H1 (cell line): ENCODE results near the gene GDNF. TPM values are rescaled to one million over a fixed set of nuclear protein-coding genes. Genes with fewer than 3 reads are reported as not detected.

Experiments used
- CTCF ChIA-PET: fragments of 300-600 bp; sonication (Branson Sonifier 250); formaldehyde crosslinking; loops from one replicate; lab custom pipeline; 2021; ENCODE audit not compliant: partially characterized antibody; lab: Charles Lee
- POLR2A ChIA-PET: fragments of 300-600 bp; sonication (Branson Sonifier 250); formaldehyde crosslinking; loops from one replicate; lab custom pipeline; 2021; ENCODE audit warnings: inconsistent platforms; ENCODE audit not compliant: partially characterized antibody; lab: Charles Lee
- DNase-seq, 2 experiments: peaks; one replicate each; pipeline versions ENCODE4 v3.0.0 to v3.0.0-alpha.2; 2010 to 2022; ENCODE audit warnings: low spot score in 2 of 2, low read depth in 1 of 2, mixed read lengths in 1 of 2
- FAIRE-seq: peaks from 2 replicates; lab custom pipeline; 2011; peaks lifted over from hg19 to GRCh38; lab: Jason Lieb, UNC
- H2AFZ ChIP-seq: 2 replicates; pipeline ENCODE4 v1.8.1; 2012; ENCODE audit warnings: low read length, inconsistent platforms
- H2AK5ac ChIP-seq: 2 replicates; pipeline ENCODE4 v1.6.1; 2013; ENCODE audit warnings: low read depth, low read length
- H2BK120ac ChIP-seq: replicated peaks from 2 replicates; pipeline ENCODE3; 2013; ENCODE audit warnings: low read depth, low read length, inconsistent platforms
- H2BK12ac ChIP-seq: 2 replicates; pipeline ENCODE4 v1.6.1; 2013; ENCODE audit warnings: low read depth, low read length
- H2BK15ac ChIP-seq: 2 replicates; pipeline ENCODE4 v1.6.1; 2013; ENCODE audit warnings: low read length
- H2BK20ac ChIP-seq: 2 replicates; pipeline ENCODE4 v1.6.1; 2013; ENCODE audit warnings: low read length
- H2BK5ac ChIP-seq: 2 replicates; pipeline ENCODE4 v1.6.1; 2013; ENCODE audit warnings: low read depth, low read length
- H3K14ac ChIP-seq: 2 replicates; pipeline ENCODE4 v1.6.1; 2013; ENCODE audit warnings: inconsistent platforms; ENCODE audit not compliant: insufficient read length
- H3K18ac ChIP-seq: 2 replicates; pipeline ENCODE4 v1.6.1; 2013; ENCODE audit warnings: low read length; ENCODE audit errors: extremely low read depth
- H3K23ac ChIP-seq: 2 replicates; pipeline ENCODE4 v1.6.1; 2013; ENCODE audit warnings: inconsistent platforms; ENCODE audit not compliant: insufficient read length
- H3K23me2 ChIP-seq: 2 replicates; pipeline ENCODE4 v1.6.1; 2013; ENCODE audit warnings: low read depth, low read length
- H3K27ac ChIP-seq: 2 replicates; pipeline ENCODE4 v1.6.1; 2011; ENCODE audit warnings: low read depth, low read length, inconsistent platforms
- H3K27me3 ChIP-seq, 4 experiments: replicated peaks in 1 of 4; 1 replicate in 1 of 4; 2 replicates in 3 of 4; pipeline versions ENCODE4 v1.6.1 to v1.8.1; 2011 to 2013; ENCODE audit warnings: low read length in 3 of 4, mild to moderate bottlenecking in 3 of 4, inconsistent platforms in 2 of 4, mixed read lengths in 2 of 4, moderate library complexity in 1 of 4; ENCODE audit not compliant: control insufficient read depth in 3 of 4, insufficient read depth in 3 of 4; ENCODE audit errors: extremely low read depth in 1 of 4
- H3K36me3 ChIP-seq, 4 experiments: 2 replicates each; pipeline versions ENCODE4 v1.6.1 to v1.8.1; 2011 to 2013; ENCODE audit warnings: mild to moderate bottlenecking in 4 of 4, low read length in 3 of 4, moderate library complexity in 2 of 4, control low read depth in 1 of 4, inconsistent platforms in 1 of 4; ENCODE audit not compliant: insufficient read depth in 4 of 4, control insufficient read depth in 2 of 4
- H3K4ac ChIP-seq: replicated peaks from 2 replicates; pipeline ENCODE3; 2013; ENCODE audit warnings: low read length, low read depth, mixed read lengths, inconsistent platforms; ENCODE audit not compliant: insufficient read length
- H3K4me1 ChIP-seq, 4 experiments: replicated peaks in 1 of 4; 1 replicate in 1 of 4; 2 replicates in 3 of 4; pipeline versions ENCODE4 v1.6.1 to v1.8.1; 2011 to 2013; ENCODE audit warnings: low read length in 3 of 4, inconsistent platforms in 2 of 4, mixed read lengths in 1 of 4; ENCODE audit not compliant: insufficient read depth in 4 of 4, control insufficient read depth in 3 of 4
- H3K4me2 ChIP-seq, 2 experiments: 2 replicates each; pipeline versions ENCODE4 v1.6.1 to v1.8.1; 2011 to 2013; ENCODE audit warnings: low read depth in 2 of 2, low read length in 2 of 2, control low read depth in 1 of 2, inconsistent platforms in 1 of 2, mild to moderate bottlenecking in 1 of 2; ENCODE audit not compliant: insufficient read depth in 1 of 2
- H3K4me3 ChIP-seq, 4 experiments: fragments of 200-600, 300-600 bp in 1 of 4; sonication (generic), shearing (Covaris generic), sonication (Bioruptor Twin) in 1 of 4; 2 replicates each; pipeline versions ENCODE4 v1.5.1 to v1.8.1; 2011 to 2016; ENCODE audit warnings: low read length in 4 of 4, low read depth in 3 of 4, control low read depth in 2 of 4, inconsistent platforms in 2 of 4, mild to moderate bottlenecking in 2 of 4, mixed read lengths in 1 of 4, moderate library complexity in 1 of 4; ENCODE audit not compliant: insufficient read depth in 2 of 4; ENCODE audit errors: extremely low read depth in 1 of 4
- H3K56ac ChIP-seq: replicated peaks from 2 replicates; pipeline ENCODE3; 2013; ENCODE audit warnings: low read depth, mild to moderate bottlenecking, mixed read lengths, low read length, inconsistent platforms; ENCODE audit not compliant: insufficient read length
- H3K79me1 ChIP-seq: 2 replicates; pipeline ENCODE4 v1.6.1; 2013; ENCODE audit warnings: low read depth, low read length, control low read depth
- H3K79me2 ChIP-seq, 2 experiments: 2 replicates each; pipeline versions ENCODE4 v1.6.1 to v1.8.1; 2012 to 2013; ENCODE audit warnings: low read length in 2 of 2, mild to moderate bottlenecking in 2 of 2, inconsistent platforms in 1 of 2; ENCODE audit not compliant: insufficient read depth in 2 of 2, control insufficient read depth in 1 of 2
- H3K9ac ChIP-seq, 4 experiments: replicated peaks in 1 of 4; 1 replicate in 1 of 4; 2 replicates in 3 of 4; pipeline versions ENCODE4 v1.6.1 to v1.8.1; 2011 to 2013; ENCODE audit warnings: low read depth in 3 of 4, low read length in 3 of 4, control low read depth in 2 of 4, mild to moderate bottlenecking in 2 of 4, moderate library complexity in 2 of 4, inconsistent platforms in 1 of 4; ENCODE audit errors: extremely low read depth in 1 of 4
- H3K9me3 ChIP-seq, 2 experiments: 2 replicates each; pipeline versions ENCODE4 v1.6.1 to v1.8.1; 2012 to 2013; ENCODE audit warnings: mild to moderate bottlenecking in 2 of 2, moderate library complexity in 2 of 2, control low read depth in 1 of 2, inconsistent platforms in 1 of 2, low read depth in 1 of 2, low read length in 1 of 2, mixed read lengths in 1 of 2; ENCODE audit not compliant: insufficient read depth in 2 of 2
- H4K20me1 ChIP-seq, 2 experiments: replicated peaks in 1 of 2; 2 replicates each; pipeline versions ENCODE3 to v1.8.1; 2011 to 2013; ENCODE audit warnings: inconsistent platforms in 2 of 2, low read length in 2 of 2, mild to moderate bottlenecking in 1 of 2; ENCODE audit not compliant: insufficient read depth in 2 of 2, control insufficient read depth in 1 of 2
- H4K5ac ChIP-seq: 2 replicates; pipeline ENCODE4 v1.6.1; 2013; ENCODE audit warnings: low read length, low read depth, mixed read lengths, inconsistent platforms; ENCODE audit not compliant: insufficient read length
- H4K8ac ChIP-seq: 2 replicates; pipeline ENCODE4 v1.8.0; 2013; ENCODE audit warnings: mild to moderate bottlenecking, moderate library complexity, low read length, inconsistent platforms; ENCODE audit not compliant: insufficient read depth; ENCODE audit errors: extremely low read depth
- H4K91ac ChIP-seq: replicated peaks from 2 replicates; pipeline ENCODE3; 2013; ENCODE audit warnings: low read length, mixed read lengths, inconsistent platforms; ENCODE audit not compliant: insufficient read length
- EZH2 ChIP-seq: fragments of 200-600 bp; sonication (generic); IDR thresholded peaks from 2 replicates; pipeline ENCODE4 v1.7.1; 2012; ENCODE audit warnings: low read depth, mild to moderate bottlenecking, moderate library complexity, low read length, inconsistent platforms; ENCODE audit not compliant: severe bottlenecking
- WGBS, 2 experiments: shearing (Covaris generic) in 1 of 2; methylation state at CpG; one replicate each; pipeline versions ENCODE4 v1.1.6 to v1.1.7; 2013 to 2015; ENCODE audit warnings: low lambda C conversion rate in 2 of 2, mixed read lengths in 2 of 2, inconsistent platforms in 1 of 2, low coverage in 1 of 2, missing lambda C conversion rate in 1 of 2; ENCODE audit not compliant: insufficient replicate concordance in 2 of 2, insufficient coverage in 1 of 2, insufficient read length in 1 of 2; ENCODE audit errors: extremely low coverage in 1 of 2, missing lambda C conversion rate in 1 of 2; 5-methylcytosine and 5-hydroxymethylcytosine counted together
- polyA plus RNA-seq, 7 experiments: library from polyadenylated mRNA; depleted of rRNA in 3 of 7; stranded (reverse) in 5 of 7; unstranded in 2 of 7; fragments of >200 nt in 5 of 7; fragments of 200-250 nt in 2 of 7; gene quantifications; 1 replicate in 5 of 7; 2 replicates in 1 of 7; 4 replicates in 1 of 7; pipeline versions ENCODE4 v1.2.1 to v1.2.3, GENCODE V29; 2011 to 2013; ENCODE audit warnings: missing spikeins in 2 of 7, mixed read lengths in 2 of 7
- total RNA-seq: library from RNA; stranded (reverse); fragmentation: NEBNext Ultra II Directional; extraction: Animal tissue kit (Norgen Biotek cat#: 25700); gene quantifications from 2 replicates; pipeline ENCODE4 v1.2.1, GENCODE V29; 2021
- TF ChIP-seq, protein P1 (sequence below): IDR thresholded peaks from 2 replicates; pipeline ENCODE4 v1.6.1; 2012; ENCODE audit warnings: inconsistent platforms
- TF ChIP-seq, protein P2 (sequence below): IDR thresholded peaks from 2 replicates; pipeline ENCODE4 v1.6.1; 2012; ENCODE audit warnings: inconsistent platforms

GDNF gene
- total and polyA plus RNA-seq, 2 of the 8 experiments (the other 6 are each of a cell fraction or from before 2014, with no cell fraction given): 0.15 to 2.0 TPM

DNA sequence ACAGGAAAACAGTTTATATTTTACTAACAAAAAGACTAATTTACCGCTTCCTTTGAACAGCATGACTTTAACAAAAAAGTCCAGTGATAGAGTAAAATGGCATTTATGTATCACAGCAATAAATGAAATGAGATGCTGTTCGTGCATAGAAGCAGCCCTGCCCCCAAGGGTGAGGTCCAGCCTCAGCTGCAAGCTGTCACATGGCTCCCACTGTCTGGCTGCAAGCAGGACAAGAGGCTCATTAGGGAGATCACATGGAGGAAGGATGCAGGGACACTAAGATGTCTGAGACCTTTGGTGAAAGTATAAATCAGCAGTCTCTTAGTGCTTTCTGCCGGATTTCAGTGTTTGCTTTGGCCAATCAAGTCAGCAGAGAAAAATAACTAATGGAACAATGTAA is 23.0 kb downstream of the GDNF start:
- FAIRE-seq (no peak), DNase-seq (no peak)
- no peaks in the 10 kb centered on the region for H3K79me1 ChIP-seq
- no peak overlapping the region for H3K23ac ChIP-seq
- TF ChIP-seq EZH2: no peak
- TF ChIP-seq, protein P1, sequence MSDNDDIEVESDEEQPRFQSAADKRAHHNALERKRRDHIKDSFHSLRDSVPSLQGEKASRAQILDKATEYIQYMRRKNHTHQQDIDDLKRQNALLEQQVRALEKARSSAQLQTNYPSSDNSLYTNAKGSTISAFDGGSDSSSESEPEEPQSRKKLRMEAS: 0 out of 2 replicates have a peak, but pooled peaks have one; percentile 26
- TF ChIP-seq, protein P2, sequence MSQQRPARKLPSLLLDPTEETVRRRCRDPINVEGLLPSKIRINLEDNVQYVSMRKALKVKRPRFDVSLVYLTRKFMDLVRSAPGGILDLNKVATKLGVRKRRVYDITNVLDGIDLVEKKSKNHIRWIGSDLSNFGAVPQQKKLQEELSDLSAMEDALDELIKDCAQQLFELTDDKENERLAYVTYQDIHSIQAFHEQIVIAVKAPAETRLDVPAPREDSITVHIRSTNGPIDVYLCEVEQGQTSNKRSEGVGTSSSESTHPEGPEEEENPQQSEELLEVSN: 0 out of 2 replicates have a peak, but pooled peaks have one; percentile 16
- 81% methylated on average over 3 of the region's 3 CpGs; no CpG with 5 or more reads in 1 of the 2 experiments for WGBS, 2 experiments
- no peaks in the 10 kb centered on the region for H3K79me2 ChIP-seq
- H2BK15ac ChIP-seq: no peak overlapping the region
- no peak overlapping the region for H4K91ac ChIP-seq
- H2AFZ ChIP-seq: no peak overlapping the region
- no peak overlapping the region for H3K14ac ChIP-seq
- no peak overlapping the region for H3K56ac ChIP-seq
- H3K18ac ChIP-seq: no peak overlapping the region
- no peak overlapping the region for H2BK5ac ChIP-seq
- H3K36me3 ChIP-seq: no peaks in the 10 kb centered on the region
- no peaks in the 10 kb centered on the region for H3K27me3 ChIP-seq
- no peak overlapping the region for H3K4me3 ChIP-seq
- no peak overlapping the region for H2BK12ac ChIP-seq
- POLR2A ChIA-PET: interaction anchor here (1.3 to 1.6 kb wide), 2 partner anchors 17 to 20 kb away, joined by 3 to 4 read pairs; no protein-coding TSS in a partner anchor
- no peak overlapping the region for H3K27ac ChIP-seq
- H3K4me2 ChIP-seq: no peak overlapping the region
- no peak overlapping the region for H2BK120ac ChIP-seq
- H3K9ac ChIP-seq: no peak overlapping the region
- no peak overlapping the region for H4K8ac ChIP-seq
- H3K23me2 ChIP-seq: no peaks in the 10 kb centered on the region
- H4K20me1 ChIP-seq: no peaks in the 10 kb centered on the region
- H3K4me1 ChIP-seq: peaks cover 0 to 8% (median 2%) of the 10 kb centered on the region in 4 experiments; a peak in 4 of 7 replicates
- no peak overlapping the region for H3K4ac ChIP-seq
- no peak overlapping the region for H4K5ac ChIP-seq
- H3K9me3 ChIP-seq: no peaks in the 10 kb centered on the region
- H2BK20ac ChIP-seq: no peak overlapping the region
- H2AK5ac ChIP-seq: no peak overlapping the region
- CTCF ChIA-PET: interaction anchor here (1.0 to 1.6 kb wide), 3 partner anchors 42 to 94 kb away, joined by 3 to 6 read pairs (median 3); no protein-coding TSS in a partner anchor
